ENCODE results near the gene N4BP2L1. TPM values are rescaled to one million over a fixed set of nuclear protein-coding genes. Genes with fewer than 3 reads are reported as not detected.
A peak's percentile ranks its signal among the peaks of the same experiment; 100 is the strongest.

N4BP2L1 gene
- total RNA-seq, 1 donor from 2014 or later, result 2.0 TPM

DNA sequence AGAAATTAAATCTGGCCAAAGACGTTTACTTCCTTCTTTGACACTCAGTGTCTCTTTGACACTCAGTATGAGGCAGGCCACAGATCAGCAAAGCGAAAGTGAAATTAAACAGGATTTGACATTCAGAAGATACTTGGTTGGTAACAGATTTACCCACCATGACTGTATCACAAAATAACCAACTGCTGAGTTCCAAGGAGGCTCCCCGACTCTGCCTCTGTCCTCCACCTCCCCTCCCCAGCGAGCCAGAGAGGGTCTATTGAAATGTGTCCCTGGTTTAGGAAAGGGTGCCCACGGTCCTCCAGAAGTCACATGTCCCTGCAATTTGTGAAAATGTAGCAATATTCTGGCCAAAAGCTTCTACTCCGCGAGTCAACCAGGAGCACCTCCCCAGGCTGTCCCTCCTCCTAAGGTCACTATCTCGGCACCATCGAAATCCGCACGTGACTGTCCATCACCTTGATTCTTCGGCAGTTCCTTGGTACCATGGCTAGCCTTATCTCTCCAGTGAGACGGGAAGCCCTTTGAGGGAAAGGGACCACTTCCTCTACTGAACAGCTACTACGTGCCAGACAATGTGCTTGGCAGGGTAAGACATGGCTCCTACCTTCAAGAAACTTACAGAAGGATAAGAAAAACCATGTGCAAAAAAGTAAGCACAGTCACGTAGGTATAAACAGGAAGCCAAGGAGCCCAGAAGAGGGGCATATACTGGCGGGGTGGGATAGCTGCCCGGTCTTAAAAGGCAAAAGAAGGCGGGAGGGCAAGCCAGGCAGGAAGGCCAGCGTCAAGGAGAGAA, 1.5 kb downstream of the N4BP2L1 start:
- H3K36me3 Mint-ChIP-seq (ENCODE audit: low read depth), result peaks cover 5% of the 10 kb centered on the region
- H3K27me3 Mint-ChIP-seq (ENCODE audit: low read depth), result peaks cover 21% of the 10 kb centered on the region
- TF ChIP-seq, protein P1, sequence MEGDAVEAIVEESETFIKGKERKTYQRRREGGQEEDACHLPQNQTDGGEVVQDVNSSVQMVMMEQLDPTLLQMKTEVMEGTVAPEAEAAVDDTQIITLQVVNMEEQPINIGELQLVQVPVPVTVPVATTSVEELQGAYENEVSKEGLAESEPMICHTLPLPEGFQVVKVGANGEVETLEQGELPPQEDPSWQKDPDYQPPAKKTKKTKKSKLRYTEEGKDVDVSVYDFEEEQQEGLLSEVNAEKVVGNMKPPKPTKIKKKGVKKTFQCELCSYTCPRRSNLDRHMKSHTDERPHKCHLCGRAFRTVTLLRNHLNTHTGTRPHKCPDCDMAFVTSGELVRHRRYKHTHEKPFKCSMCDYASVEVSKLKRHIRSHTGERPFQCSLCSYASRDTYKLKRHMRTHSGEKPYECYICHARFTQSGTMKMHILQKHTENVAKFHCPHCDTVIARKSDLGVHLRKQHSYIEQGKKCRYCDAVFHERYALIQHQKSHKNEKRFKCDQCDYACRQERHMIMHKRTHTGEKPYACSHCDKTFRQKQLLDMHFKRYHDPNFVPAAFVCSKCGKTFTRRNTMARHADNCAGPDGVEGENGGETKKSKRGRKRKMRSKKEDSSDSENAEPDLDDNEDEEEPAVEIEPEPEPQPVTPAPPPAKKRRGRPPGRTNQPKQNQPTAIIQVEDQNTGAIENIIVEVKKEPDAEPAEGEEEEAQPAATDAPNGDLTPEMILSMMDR (conservative IDR thresholded peaks at IDR 0.05), result no peak
- peak overlapping the region; percentile 92 for H3K4me3 Mint-ChIP-seq
- no peaks in the 10 kb centered on the region for H3K9me3 Mint-ChIP-seq
- peaks cover 16% of the 10 kb centered on the region for H3K4me1 Mint-ChIP-seq
- DNase-seq (ENCODE audit: low read depth, low spot score), result no peak
- no peak overlapping the region for H3K27ac Mint-ChIP-seq (ENCODE audit: unreplicated experiment)

- Mint-ChIP-seq H3K27ac (ENCODE audit: unreplicated experiment) (peak overlapping the region; percentile 21), H3K4me1 (peaks cover 16% of the 10 kb centered on the region)
- TF ChIP-seq, protein P1 (conservative IDR thresholded peaks at IDR 0.05), result no peak
These were observed 2.8 kb downstream of the N4BP2L1 start for GRCh38 chr13:32425158-32425557.

GRCh38 chr13:32423592-32423991, 4.3 kb downstream of the N4BP2L1 start:
- TF ChIP-seq, protein P1 (conservative IDR thresholded peaks at IDR 0.05), result no peak
- Mint-ChIP-seq H3K27me3 (ENCODE audit: low read depth) (peaks cover 21% of the 10 kb centered on the region), H3K27ac (ENCODE audit: unreplicated experiment) (no peak overlapping the region), H3K4me3 (no peak overlapping the region), H3K36me3 (ENCODE audit: low read depth) (peaks cover 7% of the 10 kb centered on the region), H3K9me3 (peaks cover 2% of the 10 kb centered on the region), H3K4me1 (peaks cover 14% of the 10 kb centered on the region)
- no peak for DNase-seq (ENCODE audit: low read depth, low spot score)

More at GRCh38 chr13:32425158-32425557, 2.8 kb downstream of the N4BP2L1 start:
- peaks cover 5% of the 10 kb centered on the region for H3K36me3 Mint-ChIP-seq (ENCODE audit: low read depth)
- H3K27me3 Mint-ChIP-seq (ENCODE audit: low read depth), result peaks cover 21% of the 10 kb centered on the region
- H3K9me3 Mint-ChIP-seq, result no peaks in the 10 kb centered on the region
- peak overlapping the region; percentile 49 for H3K4me3 Mint-ChIP-seq
- DNase-seq (ENCODE audit: low read depth, low spot score), result no peak

GRCh38 chr13:32419862-32420261, 8.1 kb downstream of the N4BP2L1 start:
- no peak for DNase-seq (ENCODE audit: low read depth, low spot score)
- H3K9me3 Mint-ChIP-seq, result peaks cover 5% of the 10 kb centered on the region
- no peak overlapping the region for H3K27ac Mint-ChIP-seq (ENCODE audit: unreplicated experiment)
- H3K4me3 Mint-ChIP-seq, result no peak overlapping the region
- TF ChIP-seq, protein P1 (conservative IDR thresholded peaks at IDR 0.05), result no peak
- peaks cover 8% of the 10 kb centered on the region for H3K36me3 Mint-ChIP-seq (ENCODE audit: low read depth)
- no peaks in the 10 kb centered on the region for H3K4me1 Mint-ChIP-seq
- H3K27me3 Mint-ChIP-seq (ENCODE audit: low read depth), result peaks cover 3% of the 10 kb centered on the region

DNA sequence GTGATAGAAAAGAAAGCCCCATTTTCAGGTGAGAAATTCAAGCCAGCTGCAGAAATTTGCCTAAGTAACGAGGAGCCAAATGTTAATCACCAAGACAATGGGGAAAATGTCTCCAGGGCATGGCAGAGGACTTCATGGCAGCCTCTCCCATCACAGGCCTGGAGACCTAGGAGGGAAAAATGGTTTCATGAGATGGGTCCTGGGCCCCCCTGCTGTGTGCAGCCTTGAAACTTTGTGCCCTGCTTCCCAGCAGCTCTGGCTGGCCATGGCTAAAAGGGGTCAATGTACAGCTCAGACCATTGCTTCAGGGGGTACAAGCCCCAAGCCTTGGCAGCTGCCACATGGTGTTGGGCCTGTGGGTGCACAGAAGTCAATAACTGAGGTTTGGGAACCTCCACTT, 9.9 kb downstream of the N4BP2L1 start:
- Mint-ChIP-seq H3K27ac (ENCODE audit: unreplicated experiment) (no peak overlapping the region), H3K4me1 (no peaks in the 10 kb centered on the region), H3K9me3 (peaks cover 5% of the 10 kb centered on the region), H3K36me3 (ENCODE audit: low read depth) (peaks cover 5% of the 10 kb centered on the region), H3K4me3 (no peak overlapping the region), H3K27me3 (ENCODE audit: low read depth) (no peaks in the 10 kb centered on the region)
- DNase-seq (ENCODE audit: low read depth, low spot score), result no peak
- TF ChIP-seq, protein P1 (conservative IDR thresholded peaks at IDR 0.05), result no peak

Measured in neural crest cell (in vitro differentiated cells).